Measurements from ENCODE around the gene MIR17HG.

The MIR17HG gene

GRCh38 chr13:91398413-91399188, 51.1 kb downstream of the MIR17HG start, which contains the start of gene GPC5:
Gene GPC5 (plus strand): TSS chr13:91398621.
- in situ Hi-C loops (cut with HindIII; ENCODE audit: low pct_unique_long_range_greater_than_20kb, low sequenced_read_pairs): no loop called here
- peak in 1 of 2 experiments; percentile 5 for DNase-seq (ENCODE audit: low read depth in 1 of 2, low spot score in 1 of 2)
- TF ChIP-seq JUND (IDR thresholded peaks at IDR 0.05; ENCODE audit: low read depth): no peak

- TF ChIP-seq JUND (IDR thresholded peaks at IDR 0.05; ENCODE audit: low read depth): no peak
- no peak for DNase-seq (ENCODE audit: low read depth in 1 of 2, low spot score in 1 of 2)
- in situ Hi-C loops (cut with HindIII; ENCODE audit: low pct_unique_long_range_greater_than_20kb, low sequenced_read_pairs): no loop called here
Observed at GRCh38 chr13:91399189-91400062, 51.9 kb downstream of the MIR17HG start.

GRCh38 chr13:91400063-91400399, 52.5 kb downstream of the MIR17HG start:
- in situ Hi-C loops (cut with HindIII; ENCODE audit: low pct_unique_long_range_greater_than_20kb, low sequenced_read_pairs): no loop called here

GRCh38 chr13:91400671-91401070, 53.2 kb downstream of the MIR17HG start:
- in situ Hi-C loops (cut with HindIII; ENCODE audit: low pct_unique_long_range_greater_than_20kb, low sequenced_read_pairs): no loop called here

More at GRCh38 chr13:91400063-91400399, 52.5 kb downstream of the MIR17HG start:
- TF ChIP-seq JUND (IDR thresholded peaks at IDR 0.05; ENCODE audit: low read depth): no peak
- no peak for DNase-seq (ENCODE audit: low read depth in 1 of 2, low spot score in 1 of 2)

GRCh38 chr13:91401920-91402319, 54.4 kb downstream of the MIR17HG start:
- no peak for DNase-seq (ENCODE audit: low read depth in 1 of 2, low spot score in 1 of 2)
- TF ChIP-seq JUND (IDR thresholded peaks at IDR 0.05; ENCODE audit: low read depth): no peak
- in situ Hi-C loops (cut with HindIII; ENCODE audit: low pct_unique_long_range_greater_than_20kb, low sequenced_read_pairs): no loop called here

More at GRCh38 chr13:91400671-91401070, 53.2 kb downstream of the MIR17HG start:
- DNase-seq (ENCODE audit: low read depth in 1 of 2, low spot score in 1 of 2): no peak
- TF ChIP-seq JUND (IDR thresholded peaks at IDR 0.05; ENCODE audit: low read depth): no peak

All from T47D (cell line).